SK-N-SH (cell line): ENCODE data around the gene C14orf119. TPM values are rescaled to one million over a fixed set of nuclear protein-coding genes. Genes with fewer than 3 reads are reported as not detected.

Experiments used
- CTCF ChIA-PET: fragments of 300-600, 350-600 bp; formaldehyde crosslinking; extraction: SDS; loops from one replicate; lab custom pipeline; 2021; lab: Yijun Ruan, JAX
- POLR2A ChIA-PET: fragments of 350-600 bp; sonication (Branson Sonifier 250); formaldehyde crosslinking; extraction: SDS; loops from one replicate; lab custom pipeline; 2020; ENCODE audit warnings: antibody characterized with exemption, inconsistent platforms; lab: Yijun Ruan, JAX
- DNase-seq: peaks from one replicate; pipeline ENCODE4 v3.0.0; 2012
- H2AFZ ChIP-seq: fragments of 200-600 bp; sonication (generic); 2 replicates; pipeline ENCODE4 v1.8.1; 2016; ENCODE audit warnings: antibody characterized with exemption, mild to moderate bottlenecking, low read depth
- H3F3A ChIP-seq: fragments of 200-600 bp; sonication (generic); replicated peaks from 2 replicates; pipeline ENCODE3; 2016; ENCODE audit warnings: antibody characterized with exemption, mild to moderate bottlenecking; ENCODE audit not compliant: insufficient read depth
- H3K27ac ChIP-seq, 2 experiments: fragments of 200-500 bp in 1 of 2; fragments of 200-600 bp in 1 of 2; sonication (Bioruptor generic) in 1 of 2; sonication (generic), shearing (Covaris generic) in 1 of 2; 2 replicates each; pipeline versions ENCODE4 v1.5.1 to v1.6.1; 2014 to 2016; ENCODE audit warnings: low read depth in 2 of 2, inconsistent platforms in 1 of 2, low read length in 1 of 2, mild to moderate bottlenecking in 1 of 2, mixed read lengths in 1 of 2
- H3K27me3 ChIP-seq: fragments of 200-600 bp; sonication (generic), shearing (Covaris generic); 2 replicates; pipeline ENCODE4 v1.6.1; 2016; ENCODE audit warnings: mixed run types; ENCODE audit not compliant: insufficient read depth
- H3K36me3 ChIP-seq, 2 experiments: fragments of 200-500 bp in 1 of 2; fragments of 200-600 bp in 1 of 2; sonication (Bioruptor generic) in 1 of 2; sonication (generic) in 1 of 2; replicated peaks in 1 of 2; 2 replicates each; pipeline versions ENCODE3 to v1.5.1; 2014 to 2016; ENCODE audit warnings: low read length in 1 of 2, mild to moderate bottlenecking in 1 of 2; ENCODE audit not compliant: insufficient read depth in 2 of 2, control insufficient read depth in 1 of 2
- H3K4me1 ChIP-seq, 2 experiments: fragments of 200-500 bp in 1 of 2; fragments of 200-600 bp in 1 of 2; sonication (Bioruptor generic) in 1 of 2; sonication (generic), shearing (Covaris generic) in 1 of 2; 2 replicates each; pipeline versions ENCODE4 v1.5.1 to v1.6.1; 2014 to 2016; ENCODE audit warnings: low read depth in 1 of 2, low read length in 1 of 2, mixed run types in 1 of 2; ENCODE audit not compliant: insufficient read depth in 2 of 2, control insufficient read depth in 1 of 2
- H3K4me2 ChIP-seq: fragments of 200-600 bp; sonication (generic), shearing (Covaris generic); 2 replicates; pipeline ENCODE4 v1.6.1; 2017; ENCODE audit warnings: mixed run types
- H3K4me3 ChIP-seq, 2 experiments: fragments of 200-500 bp in 1 of 2; fragments of 200-600 bp in 1 of 2; sonication (Bioruptor generic) in 1 of 2; sonication (generic), shearing (Covaris generic) in 1 of 2; 2 replicates each; pipeline versions ENCODE4 v1.5.1 to v1.8.1; 2014 to 2016; ENCODE audit warnings: low read depth in 2 of 2, inconsistent platforms in 1 of 2, low read length in 1 of 2, mild to moderate bottlenecking in 1 of 2, mixed read lengths in 1 of 2, moderate library complexity in 1 of 2
- H3K79me2 ChIP-seq: fragments of 200-600 bp; sonication (generic); 2 replicates; pipeline ENCODE4 v1.8.1; 2017; ENCODE audit warnings: mild to moderate bottlenecking; ENCODE audit not compliant: insufficient read depth
- H3K9ac ChIP-seq: fragments of 200-600 bp; sonication (generic); 2 replicates; pipeline ENCODE4 v1.6.1; 2017; ENCODE audit warnings: mixed run types
- H3K9me2 ChIP-seq: fragments of 200-600 bp; sonication (generic); 2 replicates; pipeline ENCODE4 v1.6.1; 2017; ENCODE audit warnings: mixed run types
- H3K9me3 ChIP-seq: fragments of 200-600 bp; sonication (generic); 2 replicates; pipeline ENCODE4 v1.6.1; 2017; ENCODE audit warnings: mixed run types, mild to moderate bottlenecking, moderate library complexity
- H4K20me1 ChIP-seq: fragments of 200-600 bp; sonication (generic); 2 replicates; pipeline ENCODE4 v1.6.1; 2017; ENCODE audit warnings: mild to moderate bottlenecking, mixed run types; ENCODE audit not compliant: insufficient read depth
- EZH2phosphoT487 ChIP-seq: fragments of 200-600 bp; sonication (generic); IDR thresholded peaks from 2 replicates; pipeline ENCODE4 v1.6.1; 2017; ENCODE audit warnings: low read depth, mixed run types, mild to moderate bottlenecking, antibody characterized with exemption, moderate library complexity, borderline replicate concordance
- FOXJ3 ChIP-seq: sonication (generic); formaldehyde crosslinking; IDR thresholded peaks from 2 replicates; pipeline ENCODE4 v1.5.1; 2020; ENCODE audit warnings: mild to moderate bottlenecking, missing genetic modification reagents
- GATA2 ChIP-seq: sonication (generic); formaldehyde crosslinking; IDR thresholded peaks from 2 replicates; pipeline ENCODE4 v1.5.0; 2020; ENCODE audit warnings: mild to moderate bottlenecking, missing genetic modification reagents
- MXI1 ChIP-seq: IDR thresholded peaks from 2 replicates; pipeline ENCODE4 v1.6.1; 2012; ENCODE audit warnings: mild to moderate bottlenecking, low read depth, low read length, improper control_type of control experiment
- NFIC ChIP-seq: IDR thresholded peaks from 2 replicates; pipeline ENCODE4 v1.4.0; 2012; ENCODE audit warnings: borderline replicate concordance
- REST ChIP-seq: IDR thresholded peaks from 2 replicates; pipeline ENCODE4 v1.6.1; 2012; ENCODE audit warnings: mild to moderate bottlenecking, low read depth, low read length, moderate library complexity
- RXRA ChIP-seq: IDR thresholded peaks from 2 replicates; pipeline ENCODE4 v1.4.0; 2012; ENCODE audit warnings: low read depth, mild to moderate bottlenecking, borderline replicate concordance
- SIN3A ChIP-seq: IDR thresholded peaks from 2 replicates; pipeline ENCODE4 v1.6.1; 2012; ENCODE audit warnings: low read depth, mild to moderate bottlenecking, low read length, moderate library complexity, borderline replicate concordance
- SMC3 ChIP-seq: IDR thresholded peaks from 2 replicates; pipeline ENCODE4 v1.6.1; 2012; ENCODE audit warnings: low read depth, low read length, improper control_type of control experiment
- TAF1 ChIP-seq: IDR thresholded peaks from 2 replicates; pipeline ENCODE4 v1.6.1; 2012; ENCODE audit warnings: low read depth, mild to moderate bottlenecking, low read length, moderate library complexity, borderline replicate concordance
- YY1 ChIP-seq: IDR thresholded peaks from 2 replicates; pipeline ENCODE4 v1.4.0; 2012; ENCODE audit warnings: low read depth, mild to moderate bottlenecking
- WGBS: methylation state at CpG from one replicate; pipeline ENCODE4 v1.1.6; 2017; ENCODE audit warnings: low lambda C conversion rate; 5-methylcytosine and 5-hydroxymethylcytosine counted together
- polyA plus RNA-seq, 3 experiments: library from polyadenylated mRNA; depleted of rRNA; stranded (reverse); fragments of >200 nt; gene quantifications; 2 replicates each; pipeline ENCODE4 v1.2.3, GENCODE V29; 2012
- TF ChIP-seq, protein P1 (sequence below): IDR thresholded peaks from 2 replicates; pipeline ENCODE4 v1.4.0; 2012; ENCODE audit warnings: low read depth, borderline replicate concordance
- TF ChIP-seq, protein P2 (sequence below): fragments of 150-350 bp; IDR thresholded peaks from 2 replicates; pipeline ENCODE4 v1.6.1; 2017; ENCODE audit warnings: antibody characterized with exemption, low read length, low read depth, borderline replicate concordance

Gene C14orf119
- polyA plus RNA-seq, 1 of the 3 experiments (the other 2 are of a cell fraction): 55.2 TPM

DNA sequence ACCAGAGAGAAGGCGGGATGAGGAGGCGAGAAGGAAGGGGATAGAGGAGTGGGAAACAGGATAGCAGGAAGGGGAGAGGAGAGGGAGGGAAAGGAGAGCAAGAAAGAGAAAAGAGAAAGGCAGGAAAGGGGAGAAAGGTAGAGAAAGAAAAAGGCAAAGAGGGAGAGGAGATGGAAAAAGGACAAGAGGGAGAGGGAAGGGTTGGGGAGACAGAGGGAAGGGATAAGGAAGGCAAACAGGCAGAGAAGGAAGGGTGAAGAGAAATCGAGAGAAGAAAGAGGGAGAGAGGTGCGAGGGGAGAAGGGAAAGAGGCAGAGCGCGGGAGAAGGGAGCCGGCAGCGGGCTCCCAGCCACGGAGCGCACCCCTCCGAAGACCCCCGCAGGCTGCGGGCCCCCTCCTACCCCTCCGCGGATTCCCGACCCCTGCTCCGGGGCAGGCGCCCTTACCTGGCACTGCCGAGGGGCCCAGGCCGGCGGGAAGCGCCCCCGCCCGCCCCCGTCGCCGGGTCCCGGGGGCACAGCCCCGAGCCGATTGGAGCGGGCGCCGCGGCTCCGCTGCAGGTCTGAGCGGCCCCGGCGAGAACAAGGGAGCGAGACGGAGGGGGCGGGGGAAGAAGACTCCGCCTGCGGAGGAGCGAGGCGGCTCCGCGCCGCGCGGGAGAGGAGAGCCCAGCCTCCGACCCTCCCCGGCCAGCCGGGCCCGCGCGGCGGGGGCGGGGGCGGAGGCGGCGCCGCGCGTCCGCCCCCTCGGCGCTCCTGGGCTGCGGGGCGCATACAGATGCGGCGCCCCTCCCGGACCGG, 38.1 kb upstream of the C14orf119 start, which contains the start of gene CDH24:
CDH24 (minus strand) TSS at position 565 of the 801 bp plus-strand sequence. CDS start 1,787 bp downstream, outside the sequence.
- TF ChIP-seq TAF1 (peak; percentile 68), SIN3A (0 out of 2 replicates have a peak, but pooled peaks have one; percentile 16), MXI1 (peak; percentile 29), NFIC (no peak)
- H3K27me3 ChIP-seq: no peaks in the 10 kb centered on the region
- peaks cover 19 to 26% of the 10 kb centered on the region in 2 experiments; a peak in 3 of 4 replicates for H3K4me1 ChIP-seq
- ChIA-PET CTCF (interaction anchor here (0.6 to 33.1 kb wide), 43 partner anchors 11 to 500 kb away, joined by 3 to 1566 read pairs (median 6); partner anchors contain the start of genes ACIN1, AJUBA, C14orf119 and HOMEZ), POLR2A (interaction anchor here (0.9 to 3.9 kb wide), 11 partner anchors 38 to 80 kb away, joined by 3 to 33 read pairs (median 7); partner anchors contain the start of genes ACIN1, AJUBA and C14orf119)
- DNase-seq: peak; percentile 90
- peaks cover 38% of the 10 kb centered on the region for H3F3A ChIP-seq
- H4K20me1 ChIP-seq: no peaks in the 10 kb centered on the region; the same call in 1 of the 2 replicates
- H2AFZ ChIP-seq: peak within 1 kb of the TSS; percentile 78; the same call in 1 of the 2 replicates
- no peaks in the 10 kb centered on the region for H3K9me2 ChIP-seq
- H3K36me3 ChIP-seq: peaks cover 20 to 31% of the 10 kb centered on the region in 2 experiments
- H3K4me3 ChIP-seq: peak within 1 kb of the TSS; percentile 62 to 82
- WGBS: 10% methylated on average over 13 of the region's 73 CpGs
- H3K9ac ChIP-seq: peak within 1 kb of the TSS; percentile 65
- no peaks in the 10 kb centered on the region for H3K9me3 ChIP-seq
- H3K79me2 ChIP-seq: peaks cover 15% of the 10 kb centered on the region; the same call in 1 of the 2 replicates
- H3K4me2 ChIP-seq: peak within 1 kb of the TSS; percentile 99
- H3K27ac ChIP-seq: peak within 1 kb of the TSS; percentile 62 to 90; a peak in 3 of 4 replicates

- POLR2A ChIA-PET: interaction anchor here (0.9 to 3.9 kb wide), 12 partner anchors 11 to 80 kb away, joined by 3 to 33 read pairs (median 6); partner anchors contain the start of genes ACIN1, AJUBA and C14orf119
- Histone ChIP-seq H3K9me2 (no peaks in the 10 kb centered on the region), H3K79me2 (peaks cover 15% of the 10 kb centered on the region; the same call in 1 of the 2 replicates), H3F3A (peaks cover 46% of the 10 kb centered on the region), H3K9ac (peak overlapping the region; percentile 56; the same call in 1 of the 2 replicates), H3K4me1 (peaks cover 27 to 28% of the 10 kb centered on the region in 2 experiments; a peak in 3 of 4 replicates), H3K27ac (peak overlapping the region; percentile 62 to 90; a peak in 3 of 4 replicates), H3K27me3 (no peaks in the 10 kb centered on the region), H3K4me2 (peak overlapping the region; percentile 99), H3K9me3 (no peaks in the 10 kb centered on the region), H4K20me1 (no peaks in the 10 kb centered on the region; the same call in 1 of the 2 replicates), H3K4me3 (peak overlapping the region; percentile 62 to 82), H2AFZ (no peak overlapping the region), H3K36me3 (peaks cover 28 to 39% of the 10 kb centered on the region in 2 experiments)
- CTCF ChIA-PET: interaction anchor here (0.6 to 33.1 kb wide), 40 partner anchors 11 to 501 kb away, joined by 3 to 1566 read pairs (median 5); partner anchors contain the start of genes ACIN1, AJUBA, C14orf119 and HOMEZ
- 4% methylated on average over 23 of the region's 51 CpGs for WGBS
- peak; percentile 92 for DNase-seq
- TF ChIP-seq GATA2 (CRISPR knock-in tag): no peak
- peak; percentile 30; the same call in 1 of the 2 replicates for TF ChIP-seq FOXJ3 (CRISPR knock-in tag)
- TF ChIP-seq, protein P1, sequence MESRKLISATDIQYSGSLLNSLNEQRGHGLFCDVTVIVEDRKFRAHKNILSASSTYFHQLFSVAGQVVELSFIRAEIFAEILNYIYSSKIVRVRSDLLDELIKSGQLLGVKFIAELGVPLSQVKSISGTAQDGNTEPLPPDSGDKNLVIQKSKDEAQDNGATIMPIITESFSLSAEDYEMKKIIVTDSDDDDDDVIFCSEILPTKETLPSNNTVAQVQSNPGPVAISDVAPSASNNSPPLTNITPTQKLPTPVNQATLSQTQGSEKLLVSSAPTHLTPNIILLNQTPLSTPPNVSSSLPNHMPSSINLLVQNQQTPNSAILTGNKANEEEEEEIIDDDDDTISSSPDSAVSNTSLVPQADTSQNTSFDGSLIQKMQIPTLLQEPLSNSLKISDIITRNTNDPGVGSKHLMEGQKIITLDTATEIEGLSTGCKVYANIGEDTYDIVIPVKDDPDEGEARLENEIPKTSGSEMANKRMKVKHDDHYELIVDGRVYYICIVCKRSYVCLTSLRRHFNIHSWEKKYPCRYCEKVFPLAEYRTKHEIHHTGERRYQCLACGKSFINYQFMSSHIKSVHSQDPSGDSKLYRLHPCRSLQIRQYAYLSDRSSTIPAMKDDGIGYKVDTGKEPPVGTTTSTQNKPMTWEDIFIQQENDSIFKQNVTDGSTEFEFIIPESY: no peak
- TF ChIP-seq RXRA: no peak
- TF ChIP-seq TAF1: no peak
- TF ChIP-seq REST: no peak
- TF ChIP-seq YY1: no peak
- TF ChIP-seq, protein P2, sequence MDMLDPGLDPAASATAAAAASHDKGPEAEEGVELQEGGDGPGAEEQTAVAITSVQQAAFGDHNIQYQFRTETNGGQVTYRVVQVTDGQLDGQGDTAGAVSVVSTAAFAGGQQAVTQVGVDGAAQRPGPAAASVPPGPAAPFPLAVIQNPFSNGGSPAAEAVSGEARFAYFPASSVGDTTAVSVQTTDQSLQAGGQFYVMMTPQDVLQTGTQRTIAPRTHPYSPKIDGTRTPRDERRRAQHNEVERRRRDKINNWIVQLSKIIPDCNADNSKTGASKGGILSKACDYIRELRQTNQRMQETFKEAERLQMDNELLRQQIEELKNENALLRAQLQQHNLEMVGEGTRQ: no peak
- peak; percentile 89 for TF ChIP-seq SMC3
- TF ChIP-seq EZH2phosphoT487: no peak
Measured at GRCh38 chr14:23057757-23058653, 37.3 kb upstream of the C14orf119 start.
